ENCODE results near the gene NSFL1C. TPM values are rescaled to one million over a fixed set of nuclear protein-coding genes. Genes with fewer than 3 reads are reported as not detected.

Gene NSFL1C
- total RNA-seq, 1 experiment from 2014 or later = 24.2 TPM

- no peak overlapping the region for H3K4me3 ChIP-seq (ENCODE audit: insufficient read depth, low read depth, low read length)
- H3K27me3 ChIP-seq (ENCODE audit: control insufficient read depth, insufficient read depth, low read length) = no peaks in the 10 kb centered on the region
- peaks cover 39% of the 10 kb centered on the region for H3K36me3 ChIP-seq (replicated peaks; ENCODE audit: control insufficient read depth, insufficient read depth, low read length)
- no peak for DNase-seq
Measured at GRCh38 chr20:1457992-1458391, 8.7 kb downstream of the NSFL1C start.

- H3K36me3 ChIP-seq (replicated peaks; ENCODE audit: control insufficient read depth, insufficient read depth, low read length) = peaks cover 54% of the 10 kb centered on the region
- H3K4me3 ChIP-seq (ENCODE audit: insufficient read depth, low read depth, low read length) = no peak overlapping the region
- H3K27me3 ChIP-seq (ENCODE audit: control insufficient read depth, insufficient read depth, low read length) = no peaks in the 10 kb centered on the region
- DNase-seq = no peak
Measured at GRCh38 chr20:1456300-1456699, 10.3 kb downstream of the NSFL1C start.

- no peaks in the 10 kb centered on the region for H3K27me3 ChIP-seq (ENCODE audit: control insufficient read depth, insufficient read depth, low read length)
- DNase-seq = no peak
- H3K4me3 ChIP-seq (ENCODE audit: insufficient read depth, low read depth, low read length) = no peak overlapping the region
- H3K36me3 ChIP-seq (replicated peaks; ENCODE audit: control insufficient read depth, insufficient read depth, low read length) = peaks cover 69% of the 10 kb centered on the region
Measured at GRCh38 chr20:1450926-1451491, 15.6 kb downstream of the NSFL1C start.

GRCh38 chr20:1449370-1449769 lies 17.3 kb downstream of the NSFL1C start:
- H3K36me3 ChIP-seq (replicated peaks; ENCODE audit: control insufficient read depth, insufficient read depth, low read length) = peaks cover 69% of the 10 kb centered on the region
- no peaks in the 10 kb centered on the region for H3K27me3 ChIP-seq (ENCODE audit: control insufficient read depth, insufficient read depth, low read length)
- DNase-seq = no peak

DNA sequence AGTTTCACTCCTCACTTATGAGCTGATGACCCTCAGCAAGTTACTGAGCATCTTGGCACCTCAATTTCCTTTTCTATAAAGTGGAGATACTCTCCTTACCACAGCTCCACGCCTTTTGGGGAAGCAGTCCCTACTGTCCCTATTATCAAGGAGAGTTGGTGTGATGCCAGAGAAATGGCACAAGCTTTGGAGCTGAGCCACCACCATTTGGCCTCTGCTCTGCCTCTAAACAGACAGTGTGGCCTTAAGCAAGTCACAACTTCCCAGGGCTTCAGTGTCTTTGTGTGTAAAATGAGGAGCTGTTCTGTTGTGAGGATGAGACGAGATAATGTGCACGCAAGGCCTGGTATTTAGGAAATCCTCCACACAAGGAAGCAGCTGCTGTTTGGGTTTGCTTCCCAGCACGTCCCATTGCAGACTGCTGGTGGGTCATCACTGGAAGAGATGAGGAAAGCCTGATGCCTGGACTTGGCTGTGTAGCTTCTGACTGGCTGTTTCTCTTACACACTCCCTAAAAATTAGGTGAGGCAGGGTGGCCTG lies 18.5 kb downstream of the NSFL1C start:
- H3K4me3 ChIP-seq (ENCODE audit: insufficient read depth, low read depth, low read length) = no peak overlapping the region
- H3K27me3 ChIP-seq (ENCODE audit: control insufficient read depth, insufficient read depth, low read length) = no peaks in the 10 kb centered on the region
- H3K36me3 ChIP-seq (replicated peaks; ENCODE audit: control insufficient read depth, insufficient read depth, low read length) = peaks cover 71% of the 10 kb centered on the region
- DNase-seq = no peak

More at GRCh38 chr20:1449370-1449769, 17.3 kb downstream of the NSFL1C start:
- H3K4me3 ChIP-seq (ENCODE audit: insufficient read depth, low read depth, low read length) = no peak overlapping the region

DNA sequence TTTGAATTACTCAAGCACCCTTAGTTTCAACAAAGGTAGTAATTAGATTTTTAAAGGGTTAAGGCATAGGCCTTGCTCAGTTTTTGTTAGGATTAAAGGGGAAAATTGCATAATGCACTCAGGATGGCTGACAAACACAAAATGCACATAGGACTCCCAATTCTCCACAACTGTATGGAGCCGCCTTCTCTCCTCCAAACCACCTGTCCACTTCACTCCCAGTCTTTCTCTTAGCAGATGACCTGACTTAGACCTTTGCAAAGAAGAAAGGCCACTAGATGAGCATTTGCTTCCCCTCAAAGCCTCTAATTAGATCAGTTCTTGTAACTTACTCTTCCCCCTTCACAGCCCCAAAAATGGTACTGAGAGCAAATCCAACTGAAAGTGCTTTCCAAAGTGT lies 20.1 kb downstream of the NSFL1C start:
- Histone ChIP-seq H3K4me3 (ENCODE audit: insufficient read depth, low read depth, low read length) (no peak overlapping the region), H3K27me3 (ENCODE audit: control insufficient read depth, insufficient read depth, low read length) (no peaks in the 10 kb centered on the region), H3K36me3 (replicated peaks; ENCODE audit: control insufficient read depth, insufficient read depth, low read length) (peaks cover 65% of the 10 kb centered on the region)
- no peak for DNase-seq

GRCh38 chr20:1443085-1443484 lies 23.6 kb downstream of the NSFL1C start:
- H3K27me3 ChIP-seq (ENCODE audit: control insufficient read depth, insufficient read depth, low read length) = no peaks in the 10 kb centered on the region
- H3K36me3 ChIP-seq (replicated peaks; ENCODE audit: control insufficient read depth, insufficient read depth, low read length) = peaks cover 43% of the 10 kb centered on the region
- no peak for DNase-seq
- no peak overlapping the region for H3K4me3 ChIP-seq (ENCODE audit: insufficient read depth, low read depth, low read length)

DNA sequence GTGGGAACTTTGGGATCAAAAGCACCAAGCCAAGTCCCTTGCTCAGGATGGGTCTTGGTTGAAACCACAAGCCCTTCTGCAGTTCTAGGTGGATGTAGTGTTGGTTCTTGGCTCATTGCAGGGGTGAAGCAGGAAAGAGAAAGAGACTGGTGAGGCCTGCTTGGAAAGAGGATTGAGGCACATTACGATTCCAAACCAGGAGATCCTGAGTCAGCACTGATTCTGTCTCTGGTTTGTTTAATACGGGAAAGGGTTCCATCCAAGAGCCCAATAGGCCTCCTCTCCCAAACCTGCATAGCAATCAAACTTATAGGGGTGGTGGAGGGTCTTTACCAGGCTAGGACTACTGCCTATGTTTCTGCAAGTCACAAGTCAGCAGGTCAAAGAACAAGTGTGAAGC lies 24.3 kb downstream of the NSFL1C start:
- no peak for DNase-seq
- Histone ChIP-seq H3K27me3 (ENCODE audit: control insufficient read depth, insufficient read depth, low read length) (no peaks in the 10 kb centered on the region), H3K4me3 (ENCODE audit: insufficient read depth, low read depth, low read length) (no peak overlapping the region), H3K36me3 (replicated peaks; ENCODE audit: control insufficient read depth, insufficient read depth, low read length) (peaks cover 42% of the 10 kb centered on the region)

DNA sequence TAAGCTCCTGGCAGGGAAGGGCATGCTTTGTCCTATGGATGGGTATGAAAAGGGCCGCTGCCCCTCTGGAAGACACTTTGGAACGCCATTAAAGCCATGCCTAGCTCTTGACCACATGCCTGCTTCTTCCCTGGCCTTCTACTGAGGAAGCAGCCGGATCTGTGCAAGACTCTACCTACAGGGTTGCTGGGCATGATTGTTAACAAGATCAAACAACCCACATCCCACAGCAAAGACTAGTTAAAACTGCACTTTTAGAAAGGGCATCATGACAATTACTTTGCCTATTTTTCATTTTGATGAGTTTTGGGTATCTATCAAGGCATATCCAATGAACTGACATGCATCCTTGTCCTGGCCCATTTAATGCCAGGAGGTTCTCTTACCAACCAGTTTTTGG lies 25.5 kb downstream of the NSFL1C start:
- Histone ChIP-seq H3K27me3 (ENCODE audit: control insufficient read depth, insufficient read depth, low read length) (no peaks in the 10 kb centered on the region), H3K4me3 (ENCODE audit: insufficient read depth, low read depth, low read length) (no peak overlapping the region), H3K36me3 (replicated peaks; ENCODE audit: control insufficient read depth, insufficient read depth, low read length) (peaks cover 34% of the 10 kb centered on the region)
- DNase-seq = no peak

DNA sequence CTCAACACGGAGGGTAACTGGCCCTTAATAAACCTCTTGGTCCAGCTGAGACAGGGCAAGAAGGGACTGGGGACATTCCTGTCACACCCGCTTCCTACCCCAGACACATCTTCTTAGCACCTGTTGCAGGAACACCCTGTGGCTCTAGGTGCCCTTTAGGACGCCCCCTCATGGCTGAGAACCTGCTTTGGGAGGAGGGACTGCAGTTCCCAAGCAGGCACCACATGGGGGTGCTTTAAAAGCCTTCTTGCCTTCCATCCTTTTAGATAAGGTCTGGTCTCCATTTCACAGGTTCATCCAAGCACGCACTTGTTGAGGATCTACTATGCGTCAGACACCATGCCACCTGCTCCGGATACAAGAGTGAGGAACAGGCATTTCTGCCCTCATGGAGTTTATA lies 26.6 kb downstream of the NSFL1C start:
- Histone ChIP-seq H3K36me3 (replicated peaks; ENCODE audit: control insufficient read depth, insufficient read depth, low read length) (peaks cover 25% of the 10 kb centered on the region), H3K27me3 (ENCODE audit: control insufficient read depth, insufficient read depth, low read length) (no peaks in the 10 kb centered on the region), H3K4me3 (ENCODE audit: insufficient read depth, low read depth, low read length) (no peak overlapping the region)
- DNase-seq = peak; percentile 71

DNA sequence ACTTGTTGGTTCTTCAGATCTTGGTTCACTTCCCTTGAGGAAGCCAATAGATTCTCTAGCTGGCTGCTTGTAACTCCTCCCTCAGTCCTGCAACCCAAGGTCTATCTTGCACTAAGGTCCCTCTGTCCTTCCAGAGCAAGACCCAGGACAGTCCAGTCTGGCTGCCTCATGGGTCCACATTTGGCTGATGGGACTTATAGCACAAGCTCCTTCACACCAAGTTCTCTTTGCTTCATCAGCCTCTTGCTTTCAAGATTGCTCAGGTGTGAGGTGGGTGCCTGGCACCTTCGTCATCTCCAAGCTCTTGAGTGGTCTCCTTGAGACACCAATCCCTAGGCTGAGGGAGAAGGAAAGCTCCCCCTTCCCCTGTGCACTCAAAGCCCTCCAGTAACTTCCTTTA lies 28.3 kb downstream of the NSFL1C start:
- no peaks in the 10 kb centered on the region for H3K27me3 ChIP-seq (ENCODE audit: control insufficient read depth, insufficient read depth, low read length)
- peaks cover 10% of the 10 kb centered on the region for H3K36me3 ChIP-seq (replicated peaks; ENCODE audit: control insufficient read depth, insufficient read depth, low read length)
- no peak for DNase-seq
- no peak overlapping the region for H3K4me3 ChIP-seq (ENCODE audit: insufficient read depth, low read depth, low read length)

DNA sequence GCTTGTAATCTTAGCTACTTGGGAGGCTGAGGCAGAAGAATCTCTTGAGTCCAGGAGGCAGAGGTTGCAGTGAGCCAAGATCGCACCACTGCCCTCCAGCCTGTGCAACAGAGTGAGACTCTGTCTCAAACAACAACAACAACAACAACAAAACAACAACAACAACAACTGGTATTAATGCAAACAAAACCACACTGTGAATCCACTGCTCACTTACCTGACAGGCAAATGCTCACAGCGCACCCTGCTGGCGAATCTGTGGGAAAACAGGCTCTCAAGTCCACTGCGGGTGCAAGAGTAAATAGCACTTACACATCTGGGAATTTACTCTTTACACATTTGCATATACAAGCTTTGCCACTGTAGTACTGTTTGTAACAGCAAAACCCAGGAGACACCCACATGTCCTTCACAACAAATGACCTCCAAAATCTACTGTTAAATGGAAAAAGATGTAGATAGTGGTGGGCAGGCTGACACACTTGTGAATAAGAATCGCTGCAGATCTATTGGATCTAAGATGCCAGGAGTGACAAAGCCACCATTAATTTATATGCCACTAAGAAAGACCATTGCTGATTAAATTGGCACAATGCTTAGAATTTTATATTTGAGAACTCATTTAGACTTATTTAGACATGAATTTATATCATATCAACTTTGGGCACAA lies 29.3 kb downstream of the NSFL1C start:
- Histone ChIP-seq H3K27me3 (ENCODE audit: control insufficient read depth, insufficient read depth, low read length) (no peaks in the 10 kb centered on the region), H3K4me3 (ENCODE audit: insufficient read depth, low read depth, low read length) (no peak overlapping the region), H3K36me3 (replicated peaks; ENCODE audit: control insufficient read depth, insufficient read depth, low read length) (peaks cover 6% of the 10 kb centered on the region)
- peak; percentile 75 for DNase-seq

DNA sequence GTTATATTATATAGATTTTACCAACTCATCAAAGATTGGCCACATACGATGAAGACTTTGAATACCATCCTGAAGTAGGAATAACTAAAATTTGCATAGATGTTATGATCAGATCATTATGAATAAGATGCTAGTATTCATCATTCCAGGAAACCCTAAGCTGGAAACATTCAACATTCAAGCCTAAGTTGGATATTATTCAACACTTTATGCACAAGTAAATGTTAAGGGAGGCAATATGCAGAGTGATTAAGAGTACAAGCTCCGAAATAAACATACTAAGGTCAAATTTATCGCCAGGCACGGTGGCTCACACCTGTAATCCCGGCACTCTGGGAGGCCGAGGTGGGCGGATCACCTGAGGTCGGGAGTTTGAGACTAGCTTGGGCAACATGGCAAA lies 30.4 kb downstream of the NSFL1C start:
- H3K27me3 ChIP-seq (ENCODE audit: control insufficient read depth, insufficient read depth, low read length) = no peaks in the 10 kb centered on the region
- H3K4me3 ChIP-seq (ENCODE audit: insufficient read depth, low read depth, low read length) = no peak overlapping the region
- no peaks in the 10 kb centered on the region for H3K36me3 ChIP-seq (replicated peaks; ENCODE audit: control insufficient read depth, insufficient read depth, low read length)
- DNase-seq = no peak

DNA sequence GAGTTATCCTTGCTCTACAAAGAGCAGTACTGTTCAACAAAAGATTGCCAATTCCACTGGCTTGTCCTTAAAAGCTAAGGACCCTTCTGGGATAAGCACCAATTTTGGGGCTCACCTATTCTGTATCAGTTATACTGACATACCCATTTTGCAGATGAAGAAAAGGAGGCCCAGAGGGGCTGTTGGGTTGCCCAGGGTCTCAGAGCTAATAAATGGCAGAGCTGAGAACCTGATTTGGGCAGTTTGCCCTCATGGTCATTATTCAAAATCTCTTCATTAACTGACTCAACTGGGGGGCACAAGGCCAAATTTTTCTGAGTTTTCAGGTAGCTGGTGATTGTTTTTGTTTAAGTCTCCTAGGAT lies 31.3 kb downstream of the NSFL1C start:
- no peak for DNase-seq
- Histone ChIP-seq H3K27me3 (ENCODE audit: control insufficient read depth, insufficient read depth, low read length) (no peaks in the 10 kb centered on the region), H3K4me3 (ENCODE audit: insufficient read depth, low read depth, low read length) (no peak overlapping the region), H3K36me3 (replicated peaks; ENCODE audit: control insufficient read depth, insufficient read depth, low read length) (no peaks in the 10 kb centered on the region)

DNA sequence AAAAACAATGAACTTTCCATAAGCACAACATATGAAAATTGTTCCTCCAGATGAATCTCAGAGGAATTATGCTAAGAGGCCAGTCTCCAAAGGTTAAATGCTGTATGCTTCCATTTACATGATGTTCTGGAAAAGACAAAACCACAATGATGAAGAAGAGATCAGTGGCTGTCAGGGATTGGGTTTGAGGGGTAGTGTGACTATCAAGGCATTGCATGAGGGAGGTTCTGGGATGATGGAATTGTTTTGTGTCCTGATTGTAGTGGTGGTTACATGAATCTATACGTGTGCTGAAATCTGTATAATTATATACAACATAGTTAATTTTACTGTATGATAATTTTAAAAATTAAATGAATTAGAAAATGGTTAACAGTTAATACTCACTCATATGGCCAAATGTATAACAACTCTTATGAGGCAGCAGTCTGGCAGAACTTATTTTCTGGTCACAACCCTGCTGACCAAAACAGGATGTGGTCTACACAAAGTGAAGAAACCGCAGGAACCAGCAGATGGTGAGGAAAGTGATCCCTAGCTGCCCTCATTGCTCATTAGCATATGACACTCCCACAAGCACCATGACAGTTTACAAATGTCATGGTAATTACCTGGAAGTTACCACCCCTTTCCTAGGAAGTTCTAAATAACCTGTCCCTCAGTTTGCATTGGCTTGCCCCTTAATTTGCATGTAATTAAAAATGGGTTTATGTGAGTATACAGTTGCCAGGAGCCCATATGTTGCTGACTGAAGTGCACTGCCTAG lies 31.9 kb downstream of the NSFL1C start:
- Histone ChIP-seq H3K4me3 (ENCODE audit: insufficient read depth, low read depth, low read length) (no peak overlapping the region), H3K36me3 (replicated peaks; ENCODE audit: control insufficient read depth, insufficient read depth, low read length) (no peaks in the 10 kb centered on the region), H3K27me3 (ENCODE audit: control insufficient read depth, insufficient read depth, low read length) (no peaks in the 10 kb centered on the region)
- DNase-seq = no peak

Data from H7 (cell line).